SU-DHL-6 (cell line): Measurements from ENCODE around the gene F2R.

Experiments
- CTCF ChIP-seq: fragments of 200-600 bp; sonication (generic); IDR thresholded peaks from one replicate; pipeline ENCODE4 v1.5.1; 2017; ENCODE audit warnings: antibody characterized with exemption, mild to moderate bottlenecking, low read length, moderate library complexity; ENCODE audit not compliant: insufficient read depth, poor library complexity, severe bottlenecking
- EZH2phosphoT487 ChIP-seq: fragments of 200-600 bp; sonication (generic), shearing (Covaris generic); conservative IDR thresholded peaks from 2 replicates; pipeline ENCODE4 v1.6.1; 2018; ENCODE audit warnings: mild to moderate bottlenecking, antibody characterized with exemption, low read length, moderate library complexity, mixed read lengths

- TF ChIP-seq CTCF (no peak), EZH2phosphoT487 (no peak)
These were observed 48.4 kb downstream of the F2R start for GRCh38 chr5:76764374-76764773.
